HCT116 (cell line): Measurements from ENCODE around the gene DOLPP1. TPM values are rescaled to one million over a fixed set of nuclear protein-coding genes. Genes with fewer than 3 reads are reported as not detected.

Experiments
- ATAC-seq: fragments of 200-7000 bp; cut with Tn5 transposase; 2 replicates; pipeline ENCODE4 v1.9.1; 2020; ENCODE audit warnings: mild to moderate bottlenecking, moderate library complexity
- BruUV-seq: library from RNA; stranded (reverse); fragments of 400-500 nt; replicated peaks from 2 replicates; lab custom pipeline; 2021; lab: Mats Ljungman, UMichigan
- CTCF ChIA-PET: fragments of 300-600 bp; sonication (Branson Sonifier 250); formaldehyde crosslinking; loops from one replicate; lab custom pipeline; 2021; ENCODE audit warnings: antibody characterized with exemption; lab: Charles Lee
- POLR2A ChIA-PET: fragments of 300-600, 350-600 bp; sonication (Branson Sonifier 250); formaldehyde crosslinking; loops from one replicate; lab custom pipeline; 2021; ENCODE audit warnings: antibody characterized with exemption; lab: Charles Lee
- RAD21 ChIA-PET, 2 experiments: fragments of 300-600 bp; sonication (Branson Sonifier 250); formaldehyde crosslinking; loops; one replicate each; lab custom pipeline; 2023; ENCODE audit warnings: low total read pairs in 2 of 2; ENCODE audit not compliant: uncharacterized antibody in 2 of 2, unreplicated experiment in 2 of 2, low non-redundant PET in 1 of 2; lab: Charles Lee
- DNase-seq: peaks from one replicate; pipeline ENCODE4 v3.0.0-alpha.2; 2010; ENCODE audit warnings: low read depth, low spot score
- H2AFZ ChIP-seq: fragments of 200-600 bp; shearing (Covaris generic), sonication (generic); 2 replicates; pipeline ENCODE4 v1.6.1; 2017; ENCODE audit warnings: low read depth, mixed run types, mixed read lengths, antibody characterized with exemption, low read length; ENCODE audit not compliant: poor library complexity, severe bottlenecking
- H3K27ac ChIP-seq: 2 replicates; pipeline ENCODE4 v1.5.1; 2012; ENCODE audit warnings: low read depth, low read length
- H3K27me3 ChIP-seq: fragments of 200-600 bp; sonication (generic); 2 replicates; pipeline ENCODE4 v1.6.1; 2016; ENCODE audit warnings: mixed run types, low read length, mixed read lengths; ENCODE audit not compliant: insufficient read depth
- H3K36me3 ChIP-seq, 2 experiments: fragments of 200-500 bp in 1 of 2; fragments of 200-600 bp in 1 of 2; sonication (Bioruptor generic) in 1 of 2; sonication (generic) in 1 of 2; 2 replicates each; pipeline versions ENCODE4 v1.5.1 to v1.6.1; 2014 to 2016; ENCODE audit warnings: low read length in 2 of 2, inconsistent platforms in 1 of 2, mixed read lengths in 1 of 2, mixed run types in 1 of 2; ENCODE audit not compliant: insufficient read depth in 2 of 2, control insufficient read depth in 1 of 2
- H3K4me1 ChIP-seq, 2 experiments: fragments of 200-600 bp in 1 of 2; sonication (generic) in 1 of 2; 2 replicates each; pipeline versions ENCODE4 v1.5.1 to v1.6.1; 2012 to 2017; ENCODE audit warnings: low read length in 2 of 2, inconsistent platforms in 1 of 2, mild to moderate bottlenecking in 1 of 2, mixed read lengths in 1 of 2, mixed run types in 1 of 2, moderate library complexity in 1 of 2; ENCODE audit not compliant: insufficient read depth in 2 of 2, control insufficient read depth in 1 of 2
- H3K4me2 ChIP-seq: fragments of 200-600 bp; sonication (generic); 2 replicates; pipeline ENCODE4 v1.6.1; 2017; ENCODE audit warnings: mixed run types, low read length, mixed read lengths
- H3K4me3 ChIP-seq, 2 experiments: fragments of 200-600 bp in 1 of 2; sonication (generic) in 1 of 2; replicated peaks in 1 of 2; 2 replicates each; pipeline ENCODE4 v1.5.1; 2011 to 2016; ENCODE audit warnings: low read length in 2 of 2, control low read depth in 1 of 2, low read depth in 1 of 2, mild to moderate bottlenecking in 1 of 2, mixed read lengths in 1 of 2, mixed run types in 1 of 2
- H3K79me2 ChIP-seq: fragments of 200-600 bp; sonication (generic); 2 replicates; pipeline ENCODE4 v1.6.1; 2017; ENCODE audit warnings: mild to moderate bottlenecking, mixed run types, low read length, moderate library complexity, mixed read lengths; ENCODE audit not compliant: insufficient read depth
- H3K9ac ChIP-seq: fragments of 200-600 bp; sonication (generic); 2 replicates; pipeline ENCODE4 v1.6.1; 2016; ENCODE audit warnings: low read length, mixed read lengths
- H3K9me2 ChIP-seq: fragments of 200-600 bp; sonication (generic), shearing (Covaris generic); 2 replicates; pipeline ENCODE4 v1.6.1; 2017; ENCODE audit warnings: mixed run types, mild to moderate bottlenecking, moderate library complexity; ENCODE audit not compliant: insufficient read depth
- H3K9me3 ChIP-seq, 2 experiments: fragments of 200-500 bp in 1 of 2; fragments of 200-600 bp in 1 of 2; sonication (Bioruptor generic) in 1 of 2; sonication (generic) in 1 of 2; 2 replicates each; pipeline ENCODE4 v1.6.1; 2014 to 2017; ENCODE audit warnings: low read length in 2 of 2, mixed read lengths in 2 of 2, inconsistent platforms in 1 of 2, low read depth in 1 of 2, mild to moderate bottlenecking in 1 of 2, mixed run types in 1 of 2, moderate library complexity in 1 of 2; ENCODE audit not compliant: control insufficient read depth in 1 of 2, insufficient read depth in 1 of 2
- H4K20me1 ChIP-seq: fragments of 200-600 bp; sonication (generic), shearing (Covaris generic); 2 replicates; pipeline ENCODE4 v1.6.1; 2017; ENCODE audit warnings: mixed run types, mild to moderate bottlenecking, moderate library complexity; ENCODE audit not compliant: insufficient read depth
- ATF3 ChIP-seq: IDR thresholded peaks from 2 replicates; pipeline ENCODE4 v1.6.1; 2012
- CTCF ChIP-seq, 3 experiments: fragments of 200-600 bp in 1 of 3; sonication (generic) in 1 of 3; IDR thresholded peaks in 2 of 3; conservative IDR thresholded peaks in 1 of 3; 2 replicates each; pipeline ENCODE4 v1.5.1; 2012 to 2017; ENCODE audit warnings: low read depth in 2 of 3, low read length in 2 of 3, antibody characterized with exemption in 1 of 3, borderline replicate concordance in 1 of 3, control low read depth in 1 of 3, mild to moderate bottlenecking in 1 of 3, mixed read lengths in 1 of 3, mixed run types in 1 of 3, moderate library complexity in 1 of 3; ENCODE audit not compliant: insufficient read depth in 1 of 3
- EGR1 ChIP-seq: IDR thresholded peaks from 2 replicates; pipeline ENCODE4 v1.6.1; 2012; ENCODE audit warnings: low read depth
- EZH2 ChIP-seq: fragments of 200-600 bp; sonication (generic); IDR thresholded peaks from 2 replicates; pipeline ENCODE4 v1.6.1; 2017; ENCODE audit warnings: antibody characterized with exemption, mixed run types
- JUND ChIP-seq: IDR thresholded peaks from 2 replicates; pipeline ENCODE4 v1.6.1; 2012
- MAX ChIP-seq: IDR thresholded peaks from 2 replicates; pipeline ENCODE4 v1.6.1; 2012
- RAD21 ChIP-seq: IDR thresholded peaks from 2 replicates; pipeline ENCODE4 v1.6.1; 2012; ENCODE audit warnings: low read depth, mild to moderate bottlenecking
- SRF ChIP-seq: IDR thresholded peaks from 2 replicates; pipeline ENCODE4 v1.6.1; 2012; ENCODE audit warnings: low read depth
- TCF7L2 ChIP-seq: IDR thresholded peaks from 2 replicates; pipeline ENCODE4 v1.7.0; 2011; ENCODE audit warnings: borderline replicate concordance, inconsistent platforms; ENCODE audit not compliant: insufficient read depth, insufficient read length; ENCODE audit errors: extremely low read depth
- YY1 ChIP-seq: IDR thresholded peaks from 2 replicates; pipeline ENCODE4 v1.6.1; 2011; ENCODE audit warnings: low read length, low read depth, moderate library complexity, mild to moderate bottlenecking; ENCODE audit not compliant: insufficient replicate concordance; ENCODE audit errors: extremely low read depth
- ZBTB33 ChIP-seq: IDR thresholded peaks from 2 replicates; pipeline ENCODE4 v1.6.1; 2011; ENCODE audit warnings: mild to moderate bottlenecking, low read length, moderate library complexity; ENCODE audit not compliant: insufficient replicate concordance; ENCODE audit errors: extremely low read depth
- ZFX ChIP-seq: fragments of 450-650 bp; IDR thresholded peaks from 2 replicates; pipeline ENCODE4 v1.6.1; 2017
- ZNF274 ChIP-seq: fragments of 200-500 bp; sonication (Bioruptor generic); IDR thresholded peaks from 2 replicates; pipeline ENCODE4 v1.6.1; 2014; ENCODE audit warnings: mild to moderate bottlenecking, low read depth, low read length, inconsistent platforms
- intact Hi-C: fragments of 100-400 bp; cut with micrococcal nuclease; formaldehyde crosslinking; loops from 2 replicates; pipeline ENCODE4 v1.10.0; 2022
- total RNA-seq: library from RNA; stranded (reverse); gene quantifications from one replicate; pipeline ENCODE4 v1.2.1, GENCODE V29; 2021; ENCODE audit not compliant: unreplicated experiment

The DOLPP1 gene
- total RNA-seq, 1 experiment from 2014 or later, result 17.4 TPM

- Histone ChIP-seq H3K9me2 (no peaks in the 10 kb centered on the region), H3K9me3 (no peaks in the 10 kb centered on the region), H3K79me2 (no peaks in the 10 kb centered on the region), H3K4me3 (no peak overlapping the region), H3K4me1 (peaks cover 6 to 17% of the 10 kb centered on the region in 2 experiments; a peak in 3 of 4 replicates), H3K27ac (peak overlapping the region; percentile 1; the same call in 1 of the 2 replicates), H3K4me2 (peak overlapping the region; percentile 59), H3K36me3 (peaks cover 0 to 4% of the 10 kb centered on the region in 2 experiments; a peak in 1 of 4 replicates), H4K20me1 (no peaks in the 10 kb centered on the region), H3K9ac (no peak overlapping the region), H3K27me3 (no peaks in the 10 kb centered on the region), H2AFZ (no peak overlapping the region)
- no TSS peak for BruUV-seq
- ChIA-PET POLR2A (no interaction called here), RAD21 (no interaction called here), CTCF (no interaction called here)
- no peak for DNase-seq
- peak; percentile 21; the same call in 1 of the 2 replicates for ATAC-seq
- intact Hi-C loops, result no loop called here
- TF ChIP-seq TCF7L2 (no peak), JUND (no peak), CTCF (IDR thresholded peaks at IDR 0.05 in 2 of 3, conservative IDR thresholded peaks at IDR 0.05 in 1 of 3; ENCODE audit: borderline replicate concordance in 1 of 3, insufficient read depth in 1 of 3, low read depth in 2 of 3, low read length in 2 of 3) (no peak), ZNF274 (no peak), EZH2 (no peak), MAX (no peak), RAD21 (no peak), YY1 (no peak), ZBTB33 (no peak), SRF (no peak), EGR1 (no peak), ATF3 (no peak), ZFX (no peak)
Observed at GRCh38 chr9:129059796-129060785, 20.8 kb upstream of the DOLPP1 start.
